Stimulated activated CD8-positive, alpha-beta memory T cell treated with anti-CD3 and anti-CD28 coated beads, Interleukin-4, amount 100 ng/mL, for 48 hours (primary cell): ENCODE data around the gene DZANK1.
"Not testable (repeated sequence)": the region's sequence is repeated elsewhere in the genome, so short reads cannot be mapped to it uniquely, and the experiment has no call there.

Experiments used
- DNase-seq: peaks from one replicate; pipeline ENCODE4 v3.0.0-alpha.2; 2020

DZANK1 gene

DNA sequence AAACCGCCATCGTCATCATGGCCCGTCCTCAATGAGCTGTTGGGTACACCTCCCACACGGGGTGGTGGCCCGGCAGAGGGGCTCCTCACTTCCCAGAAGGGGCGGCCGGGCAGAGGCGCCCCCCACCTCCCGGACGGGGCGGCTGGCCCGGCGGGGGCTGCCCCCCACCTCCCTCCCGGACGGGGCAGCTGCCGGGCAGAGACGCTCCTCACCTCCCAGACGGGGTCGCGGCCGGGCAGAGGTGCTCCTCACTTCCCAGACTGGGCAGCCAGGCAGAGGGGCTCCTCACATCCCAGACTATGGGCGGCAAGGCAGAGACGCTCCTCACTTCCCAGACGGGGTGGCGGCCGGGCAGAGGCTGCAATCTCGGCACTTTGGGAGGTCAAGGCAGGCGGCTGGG is 91.3 kb downstream of the DZANK1 start:
- not testable (repeated sequence) for DNase-seq

DNA sequence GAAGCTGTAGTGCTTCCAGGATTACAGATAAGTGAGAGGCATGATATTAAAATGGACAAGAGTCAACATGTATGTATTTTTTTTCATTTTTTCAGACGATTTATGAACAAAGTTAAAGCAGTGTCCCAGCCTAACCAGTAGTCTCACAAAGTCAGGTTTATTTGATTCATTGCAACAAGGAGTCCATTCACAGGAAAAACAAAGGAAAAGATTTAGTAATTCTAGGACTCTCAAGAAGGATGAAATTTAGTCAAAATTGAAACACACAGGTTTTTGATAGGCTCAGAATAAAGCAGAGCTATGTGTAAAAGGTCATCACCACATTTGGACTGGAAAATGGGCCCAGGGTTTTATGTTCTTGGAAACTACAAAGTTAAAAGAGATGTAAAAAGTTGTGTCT is 94.5 kb downstream of the DZANK1 start:
- no peak for DNase-seq

DNA sequence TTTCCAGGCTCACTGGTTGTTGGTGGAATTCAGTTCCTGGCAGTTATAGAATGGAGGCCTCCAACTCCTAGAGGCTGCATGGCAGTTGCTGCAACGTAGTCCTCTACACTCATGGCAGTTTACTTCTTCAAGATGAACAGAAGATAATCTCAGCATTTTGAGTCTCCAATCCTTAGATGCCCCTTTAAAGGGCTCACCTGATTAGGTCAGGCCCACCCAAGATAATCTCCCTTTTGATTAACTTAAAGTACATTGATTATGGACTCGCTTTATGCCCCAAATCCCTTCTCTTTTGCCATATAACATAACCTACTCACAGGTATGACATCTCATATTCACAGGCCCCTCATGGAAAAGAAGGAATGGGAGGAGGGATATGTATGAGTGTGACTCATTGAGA is 102.1 kb downstream of the DZANK1 start:
- no peak for DNase-seq

DNA sequence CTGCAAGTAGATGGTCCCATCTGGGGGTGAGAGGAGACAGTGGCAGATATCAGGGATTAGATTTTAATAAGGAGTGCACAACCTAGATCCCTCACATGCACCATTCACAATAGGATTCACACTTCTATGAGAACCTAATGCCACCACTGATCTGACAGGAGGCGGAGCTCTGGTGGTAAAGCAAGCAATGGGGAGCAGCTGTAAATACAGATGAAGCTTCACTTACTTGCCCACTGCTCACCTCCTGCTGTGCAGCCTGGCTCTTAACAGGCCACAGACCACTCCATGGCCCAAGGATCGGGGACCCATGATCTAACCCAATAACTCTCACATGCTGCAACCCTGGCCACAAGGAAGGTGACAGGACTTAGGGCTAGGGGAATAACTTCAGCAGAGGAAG is 103.1 kb downstream of the DZANK1 start:
- DNase-seq: no peak

DNA sequence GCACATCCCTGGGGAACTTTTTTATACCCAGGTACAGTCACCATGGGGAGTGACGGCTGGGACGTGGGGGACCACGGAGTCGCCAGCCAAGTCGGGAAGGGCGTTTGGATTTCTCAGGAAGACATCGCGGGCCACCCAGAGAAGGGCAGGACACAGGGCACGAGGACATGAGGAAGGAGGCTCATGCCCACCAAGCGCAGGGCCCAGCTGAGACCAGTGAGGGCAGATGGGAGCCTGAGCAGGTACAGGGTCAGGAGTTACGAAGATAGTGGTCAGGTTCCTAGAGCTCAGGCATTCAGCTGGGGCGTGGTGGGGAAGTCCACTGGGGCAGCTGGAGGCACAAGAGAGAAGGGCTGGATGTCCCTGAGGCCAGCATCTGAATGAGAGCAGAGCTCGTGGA is 103.9 kb downstream of the DZANK1 start:
- DNase-seq: no peak

DNA sequence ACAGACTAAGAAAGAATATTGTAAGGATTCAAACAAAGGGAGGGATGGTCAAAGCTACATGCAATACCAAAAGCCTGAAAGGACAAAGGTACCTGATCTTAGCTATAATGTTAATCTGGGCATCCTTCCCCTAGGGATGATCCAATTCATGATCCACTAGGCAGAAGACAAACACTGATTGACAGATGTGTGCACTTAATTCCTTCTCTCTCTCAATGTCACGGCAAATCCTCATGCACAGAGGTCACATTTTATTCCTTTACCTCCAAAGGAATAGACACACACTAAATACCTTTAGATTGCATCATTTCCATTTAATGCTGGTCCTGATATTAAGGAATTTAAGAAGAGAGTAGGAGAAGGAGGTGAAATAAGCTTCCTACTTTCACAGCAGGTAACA is 105.2 kb downstream of the DZANK1 start:
- no peak for DNase-seq

DNA sequence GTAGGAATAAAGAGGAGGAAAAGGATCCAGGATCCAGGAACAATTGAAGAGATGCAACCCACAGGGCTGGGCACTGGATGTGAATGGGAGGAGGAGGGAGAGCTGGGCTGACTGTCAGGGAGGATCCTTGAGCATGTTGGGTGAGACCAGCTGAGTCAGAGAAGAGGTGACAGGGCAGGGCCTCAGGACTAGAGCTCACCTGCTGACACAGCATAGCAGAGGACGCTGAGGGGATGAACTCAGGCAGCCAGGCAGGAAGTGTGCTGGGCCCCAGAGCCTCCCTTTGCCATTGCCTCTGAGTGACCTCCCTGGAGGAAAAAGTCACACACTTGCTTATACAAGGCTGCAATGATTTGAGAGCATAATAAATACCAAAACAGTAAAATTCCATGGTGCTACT is 106.2 kb downstream of the DZANK1 start:
- no peak for DNase-seq

DNA sequence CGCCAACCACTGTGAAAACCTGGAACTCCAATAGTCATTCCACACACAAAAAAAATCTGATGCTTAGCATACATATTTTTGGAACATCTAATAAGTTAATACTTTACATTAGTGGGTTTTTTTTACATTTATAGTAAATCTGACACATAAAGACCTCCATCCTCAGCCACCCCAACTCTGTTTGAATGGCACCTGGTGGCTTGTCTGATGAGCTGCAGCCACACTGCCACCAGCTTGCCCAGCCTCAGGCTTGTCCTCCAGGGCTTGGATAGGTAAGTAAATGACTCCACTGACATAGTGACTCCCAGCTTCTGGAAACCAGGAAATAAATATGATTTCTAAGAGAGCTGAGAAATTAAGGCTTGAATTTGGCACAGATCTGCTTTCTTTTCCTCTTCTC is 107.0 kb downstream of the DZANK1 start:
- no peak for DNase-seq

DNA sequence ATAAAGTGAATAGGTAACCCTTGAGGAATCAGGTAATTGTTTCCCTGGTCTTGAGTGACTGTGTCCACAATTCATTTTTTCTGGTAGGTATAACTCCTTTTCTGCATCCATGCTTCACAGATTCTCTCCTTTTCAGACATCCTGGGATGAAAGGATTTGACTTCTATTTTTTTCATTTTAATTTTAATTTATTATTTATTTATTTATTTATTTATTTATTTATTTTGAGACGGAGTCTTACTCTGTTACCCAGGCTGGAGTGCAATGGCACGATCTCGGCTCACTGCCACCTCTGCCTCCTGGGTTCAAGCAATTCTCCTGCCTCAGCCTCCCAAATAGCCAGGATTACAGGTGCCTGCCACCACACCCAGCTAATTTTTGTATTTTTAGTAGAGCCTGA is 117.1 kb downstream of the DZANK1 start:
- not testable (repeated sequence) for DNase-seq
